IMR-90 (cell line): ENCODE data around the gene PTPRH. TPM values are rescaled to one million over a fixed set of nuclear protein-coding genes. Genes with fewer than 3 reads are reported as not detected.

Experiments used
- ATAC-seq: fragments of 200-7000 bp; cut with Tn5 transposase; 2 replicates; pipeline ENCODE4 v1.9.1; 2020; ENCODE audit warnings: low read depth, mild to moderate bottlenecking, moderate library complexity
- BruUV-seq: library from RNA; stranded (reverse); fragments of 400-500 nt; replicated peaks from 2 replicates; lab custom pipeline; 2021; lab: Mats Ljungman, UMichigan
- CTCF ChIA-PET: fragments of 300-600 bp; formaldehyde crosslinking; extraction: SDS; loops from one replicate; lab custom pipeline; 2021; ENCODE audit warnings: antibody characterized with exemption; lab: Yijun Ruan, JAX
- POLR2A ChIA-PET: fragments of 300-600 bp; sonication (Branson Sonifier 250); formaldehyde crosslinking; loops from one replicate; lab custom pipeline; 2022; ENCODE audit warnings: antibody characterized with exemption; ENCODE audit not compliant: unreplicated experiment; lab: Charles Lee
- DNase-seq: peaks from one replicate; pipeline ENCODE4 v3.0.0; 2013
- H2AFZ ChIP-seq: replicated peaks from 2 replicates; pipeline ENCODE3; 2013; ENCODE audit warnings: low read length, mild to moderate bottlenecking; ENCODE audit not compliant: poor library complexity
- H2AK5ac ChIP-seq: 2 replicates; pipeline ENCODE4 v1.6.1; 2013; ENCODE audit warnings: low read depth, low read length, inconsistent platforms
- H2AK9ac ChIP-seq: replicated peaks from 2 replicates; pipeline ENCODE3; 2013; ENCODE audit warnings: mild to moderate bottlenecking, low read depth, low read length, moderate library complexity; ENCODE audit not compliant: poor library complexity
- H2BK120ac ChIP-seq: 2 replicates; pipeline ENCODE4 v1.6.1; 2013; ENCODE audit warnings: low read depth, low read length, inconsistent platforms
- H2BK15ac ChIP-seq: 3 replicates; pipeline ENCODE4 v1.6.1; 2013; ENCODE audit warnings: low read depth, low read length, inconsistent platforms
- H2BK20ac ChIP-seq: 2 replicates; pipeline ENCODE4 v1.6.1; 2013; ENCODE audit warnings: low read depth, mild to moderate bottlenecking, inconsistent platforms, low read length, moderate library complexity
- H2BK5ac ChIP-seq: 2 replicates; pipeline ENCODE4 v1.6.1; 2013; ENCODE audit warnings: mild to moderate bottlenecking, low read depth, low read length, inconsistent platforms; ENCODE audit not compliant: poor library complexity, severe bottlenecking
- H3K14ac ChIP-seq: replicated peaks from 2 replicates; pipeline ENCODE4 v1.6.1; 2013; ENCODE audit warnings: low read depth, low read length, inconsistent platforms
- H3K18ac ChIP-seq: 2 replicates; pipeline ENCODE4 v1.6.1; 2013; ENCODE audit warnings: low read depth, low read length, control low read depth
- H3K23ac ChIP-seq: 2 replicates; pipeline ENCODE4 v1.6.1; 2013; ENCODE audit warnings: low read depth, low read length, inconsistent platforms
- H3K27ac ChIP-seq: 2 replicates; pipeline ENCODE4 v1.5.1; 2013; ENCODE audit warnings: mild to moderate bottlenecking, control low read depth, low read length; ENCODE audit not compliant: insufficient read depth
- H3K27me3 ChIP-seq: 2 replicates; pipeline ENCODE4 v1.6.1; 2013; ENCODE audit warnings: low read length; ENCODE audit not compliant: control insufficient read depth, insufficient read depth
- H3K36me3 ChIP-seq: 2 replicates; pipeline ENCODE4 v1.6.1; 2013; ENCODE audit warnings: low read length, mixed read lengths; ENCODE audit not compliant: control insufficient read depth, insufficient read depth
- H3K4ac ChIP-seq: 2 replicates; pipeline ENCODE4 v1.6.1; 2013; ENCODE audit warnings: low read depth, low read length, inconsistent platforms
- H3K4me1 ChIP-seq: 2 replicates; pipeline ENCODE4 v1.6.1; 2013; ENCODE audit warnings: low read length, mixed read lengths; ENCODE audit not compliant: control insufficient read depth, insufficient read depth
- H3K4me2 ChIP-seq: 2 replicates; pipeline ENCODE4 v1.6.1; 2013; ENCODE audit warnings: low read depth, mild to moderate bottlenecking, control low read depth, low read length, moderate library complexity
- H3K4me3 ChIP-seq: 2 replicates; pipeline ENCODE4 v1.5.1; 2013; ENCODE audit warnings: low read depth, mild to moderate bottlenecking, control low read depth, low read length, moderate library complexity; ENCODE audit not compliant: insufficient read depth
- H3K56ac ChIP-seq: 2 replicates; pipeline ENCODE4 v1.6.1; 2013; ENCODE audit warnings: low read length, inconsistent platforms; ENCODE audit not compliant: insufficient read depth; ENCODE audit errors: extremely low read depth
- H3K79me1 ChIP-seq, 2 experiments: 2 replicates each; pipeline ENCODE4 v1.6.1; 2013; ENCODE audit warnings: low read length in 2 of 2, inconsistent platforms in 1 of 2, low read depth in 1 of 2
- H3K9ac ChIP-seq: 2 replicates; pipeline ENCODE4 v1.6.1; 2013; ENCODE audit warnings: low read depth, low read length, control low read depth
- H3K9me1 ChIP-seq: 2 replicates; pipeline ENCODE4 v1.6.1; 2013; ENCODE audit warnings: low read length, inconsistent platforms; ENCODE audit not compliant: insufficient read depth
- H3K9me3 ChIP-seq: 2 replicates; pipeline ENCODE4 v1.6.1; 2013; ENCODE audit warnings: low read length; ENCODE audit not compliant: control insufficient read depth, insufficient read depth
- H4K20me1 ChIP-seq: 2 replicates; pipeline ENCODE4 v1.6.1; 2013; ENCODE audit warnings: low read length, inconsistent platforms; ENCODE audit not compliant: insufficient read depth
- H4K5ac ChIP-seq: 2 replicates; pipeline ENCODE4 v1.6.1; 2013; ENCODE audit warnings: mild to moderate bottlenecking, low read depth, low read length, control low read depth
- H4K8ac ChIP-seq, 2 experiments: 2 replicates each; pipeline ENCODE4 v1.6.1; 2013; ENCODE audit warnings: low read depth in 2 of 2, low read length in 2 of 2, control low read depth in 1 of 2, inconsistent platforms in 1 of 2
- H4K91ac ChIP-seq: 2 replicates; pipeline ENCODE4 v1.6.1; 2013; ENCODE audit warnings: low read depth, low read length, inconsistent platforms; ENCODE audit not compliant: insufficient read depth
- BHLHE40 ChIP-seq: fragments of 150-350 bp; IDR thresholded peaks from 2 replicates; pipeline ENCODE4 v1.6.1; 2016; ENCODE audit warnings: mild to moderate bottlenecking, low read depth, low read length
- CEBPB ChIP-seq: IDR thresholded peaks from 2 replicates; pipeline ENCODE4 v1.6.1; 2012; ENCODE audit warnings: low read depth, low read length, improper control_type of control experiment
- CHD1 ChIP-seq: IDR thresholded peaks from 2 replicates; pipeline ENCODE4 v1.6.1; 2012; ENCODE audit warnings: low read depth, low read length, improper control_type of control experiment
- CTCF ChIP-seq: conservative IDR thresholded peaks from 2 replicates; pipeline ENCODE4 v1.5.1; 2012; ENCODE audit warnings: mild to moderate bottlenecking, low read depth, low read length, improper control_type of control experiment
- ELK1 ChIP-seq: fragments of 150-350 bp; IDR thresholded peaks from 2 replicates; pipeline ENCODE4 v1.6.1; 2016; ENCODE audit warnings: low read depth, mild to moderate bottlenecking, low read length, moderate library complexity, borderline replicate concordance
- FOS ChIP-seq: fragments of 150-350 bp; IDR thresholded peaks from 2 replicates; pipeline ENCODE4 v1.6.1; 2016; ENCODE audit warnings: low read depth, low read length
- MAFK ChIP-seq: IDR thresholded peaks from 2 replicates; pipeline ENCODE4 v1.6.1; 2012; ENCODE audit warnings: low read depth, low read length, improper control_type of control experiment
- MAZ ChIP-seq: IDR thresholded peaks from 2 replicates; pipeline ENCODE4 v1.6.1; 2012; ENCODE audit warnings: low read depth, mild to moderate bottlenecking, low read length, improper control_type of control experiment, moderate library complexity, borderline replicate concordance
- MXI1 ChIP-seq: IDR thresholded peaks from 2 replicates; pipeline ENCODE4 v1.6.1; 2012; ENCODE audit warnings: low read depth, mild to moderate bottlenecking, low read length, moderate library complexity, borderline replicate concordance
- NFE2L2 ChIP-seq: fragments of 150-350 bp; IDR thresholded peaks from 2 replicates; pipeline ENCODE4 v1.6.1; 2016; ENCODE audit warnings: low read depth, mild to moderate bottlenecking, low read length
- POLR2A ChIP-seq: IDR thresholded peaks from 2 replicates; pipeline ENCODE4 v1.6.1; 2012; ENCODE audit warnings: mild to moderate bottlenecking, low read depth, low read length
- RAD21 ChIP-seq: IDR thresholded peaks from 2 replicates; pipeline ENCODE4 v1.6.1; 2012; ENCODE audit warnings: low read length, improper control_type of control experiment
- RCOR1 ChIP-seq: IDR thresholded peaks from 2 replicates; pipeline ENCODE4 v1.6.1; 2012; ENCODE audit warnings: mild to moderate bottlenecking, low read length, improper control_type of control experiment; ENCODE audit not compliant: insufficient replicate concordance
- RFX5 ChIP-seq: IDR thresholded peaks from 2 replicates; pipeline ENCODE4 v1.8.0; 2012; ENCODE audit warnings: low read depth, mild to moderate bottlenecking, low read length, moderate library complexity
- SMC3 ChIP-seq: fragments of 150-350 bp; IDR thresholded peaks from 2 replicates; pipeline ENCODE4 v1.6.1; 2016; ENCODE audit warnings: low read depth, mild to moderate bottlenecking, antibody characterized with exemption, low read length, moderate library complexity
- USF2 ChIP-seq: fragments of 150-350 bp; IDR thresholded peaks from 2 replicates; pipeline ENCODE4 v1.6.1; 2017; ENCODE audit warnings: mild to moderate bottlenecking, antibody characterized with exemption, low read length, low read depth
- WGBS, 2 experiments: methylation state at CpG; one replicate each; pipeline versions ENCODE4 v1.1.5 to v1.1.7; 2013; ENCODE audit warnings: missing lambda C conversion rate in 2 of 2; ENCODE audit not compliant: insufficient read length in 1 of 2; ENCODE audit errors: extremely low coverage in 2 of 2; 5-methylcytosine and 5-hydroxymethylcytosine counted together
- dilution Hi-C: fragments of 300-500 bp; cut with HindIII; formaldehyde crosslinking; loops from one replicate; pipeline ENCODE4 v1.14.3; 2018; ENCODE audit warnings: low sequenced_read_pairs; ENCODE audit not compliant: unreplicated experiment
- in situ Hi-C: fragments of 300-500 bp; cut with MboI; formaldehyde crosslinking; loops from 3 replicates; pipeline ENCODE4 v1.14.3; 2019; ENCODE audit warnings: low sequenced_read_pairs, inconsistent platforms, mixed read lengths
- intact Hi-C: fragments of 100-400 bp; cut with micrococcal nuclease; formaldehyde crosslinking; loops from 2 replicates; pipeline ENCODE4 v1.10.0; 2022
- polyA plus RNA-seq, 3 experiments: library from polyadenylated mRNA; depleted of rRNA; stranded (reverse); fragments of >200 nt; gene quantifications; 2 replicates each; pipeline ENCODE4 v1.2.3, GENCODE V29; 2012; ENCODE audit warnings: low replicate concordance in 1 of 3
- total RNA-seq: library from RNA; depleted of rRNA; stranded (reverse); fragments of >200 nt; gene quantifications from 2 replicates; pipeline ENCODE4 v1.2.3, GENCODE V29; 2012

Gene PTPRH
- total and polyA plus RNA-seq, 2 of the 4 experiments (the other 2 are of a cell fraction): 1.3 to 3.4 TPM

GRCh38 chr19:55228015-55228391 is 18.7 kb upstream of the PTPRH start:
- H3K56ac ChIP-seq: no peak overlapping the region
- H2BK120ac ChIP-seq: no peak overlapping the region
- no peaks in the 10 kb centered on the region for H3K4me1 ChIP-seq
- H3K4me3 ChIP-seq: no peak overlapping the region
- no peak overlapping the region for H3K9ac ChIP-seq
- WGBS, 2 experiments: 40% methylated on average over 1 of the region's 17 CpGs; no CpG with 5 or more reads in 1 of the 2 experiments
- no peak overlapping the region for H4K8ac ChIP-seq
- H3K36me3 ChIP-seq: peaks cover 49% of the 10 kb centered on the region
- intact Hi-C loops (no loop called here), in situ Hi-C loops (no loop called here), dilution Hi-C loops (no loop called here)
- peaks cover 0 to 8% of the 10 kb centered on the region in 2 experiments; a peak in 1 of 4 replicates for H3K79me1 ChIP-seq
- H3K9me1 ChIP-seq: 0 out of 2 replicates have a peak, but pooled peaks cover 6% of the 10 kb centered on the region
- POLR2A ChIA-PET: no interaction called here
- no peak overlapping the region for H3K18ac ChIP-seq
- no peak overlapping the region for H4K91ac ChIP-seq
- TF ChIP-seq MXI1: no peak
- TF ChIP-seq ELK1: no peak
- no peak for TF ChIP-seq RAD21
- TF ChIP-seq CHD1: no peak
- no peak for TF ChIP-seq SMC3
- TF ChIP-seq POLR2A: no peak
- no peak for TF ChIP-seq CTCF
- TF ChIP-seq RCOR1: no peak
- no peak for TF ChIP-seq RFX5
- no peak for TF ChIP-seq CEBPB
- no peak for TF ChIP-seq USF2
- TF ChIP-seq MAZ: no peak
- TF ChIP-seq FOS: no peak
- no peak for TF ChIP-seq MAFK
- no peak for TF ChIP-seq BHLHE40
- no peak for TF ChIP-seq NFE2L2
- no peaks in the 10 kb centered on the region for H3K27me3 ChIP-seq
- no peak overlapping the region for H3K27ac ChIP-seq
- H3K23ac ChIP-seq: no peak overlapping the region
- no peak overlapping the region for H2AFZ ChIP-seq
- H2BK5ac ChIP-seq: no peak overlapping the region
- CTCF ChIA-PET: no interaction called here
- no peaks in the 10 kb centered on the region for H3K9me3 ChIP-seq
- H4K20me1 ChIP-seq: peaks cover 15% of the 10 kb centered on the region
- no peak overlapping the region for H2BK15ac ChIP-seq
- peak overlapping the region; percentile 16 for H2AK9ac ChIP-seq
- no peak for DNase-seq
- ATAC-seq: no peak
- H2AK5ac ChIP-seq: no peak overlapping the region
- no TSS peak for BruUV-seq
- no peak overlapping the region for H2BK20ac ChIP-seq
- no peak overlapping the region for H3K14ac ChIP-seq
- H3K4me2 ChIP-seq: no peak overlapping the region
- no peak overlapping the region for H4K5ac ChIP-seq
- no peak overlapping the region for H3K4ac ChIP-seq
